Stomach smooth muscle (tissue), 2 donors: ENCODE results near the gene ELOVL5.

Experiments
- H3K27ac ChIP-seq: one replicate; pipeline ENCODE4 v1.7.0; 2013; ENCODE audit warnings: mild to moderate bottlenecking, low read length, inconsistent platforms
- H3K27me3 ChIP-seq, 2 donors: one replicate each; pipeline ENCODE4 v1.7.0; 2013; ENCODE audit warnings: low read length in 2 of 2; ENCODE audit not compliant: insufficient read depth in 2 of 2, control insufficient read depth in 1 of 2
- H3K36me3 ChIP-seq, 2 donors: one replicate each; pipeline ENCODE4 v1.7.0; 2013; ENCODE audit warnings: low read length in 2 of 2; ENCODE audit not compliant: control insufficient read depth in 2 of 2, insufficient read depth in 2 of 2
- H3K4me1 ChIP-seq: one replicate; pipeline ENCODE4 v1.7.0; 2013; ENCODE audit warnings: low read length; ENCODE audit not compliant: control insufficient read depth, insufficient read depth
- H3K4me3 ChIP-seq, 2 donors: one replicate each; pipeline ENCODE4 v1.7.0; 2013; ENCODE audit warnings: low read length in 2 of 2
- H3K9ac ChIP-seq, 2 donors: one replicate each; pipeline ENCODE4 v1.7.0; 2013; ENCODE audit warnings: low read length in 2 of 2, mild to moderate bottlenecking in 1 of 2
- H3K9me3 ChIP-seq, 2 donors: one replicate each; pipeline ENCODE4 v1.7.0; 2013; ENCODE audit warnings: low read length in 2 of 2; ENCODE audit not compliant: control insufficient read depth in 2 of 2
- donor health status: healthy.
- donor health status: Pancreatic carcinoma.

ELOVL5 gene

GRCh38 chr6:53252177-53252692, 96.5 kb downstream of the ELOVL5 start:
- Histone ChIP-seq H3K36me3 (no peaks in the 10 kb centered on the region), H3K9ac (no peak overlapping the region), H3K4me3 (no peak overlapping the region), H3K9me3 (no peaks in the 10 kb centered on the region), H3K27ac (no peak overlapping the region), H3K4me1 (no peaks in the 10 kb centered on the region), H3K27me3 (no peaks in the 10 kb centered on the region)

GRCh38 chr6:53251033-53251672, 97.6 kb downstream of the ELOVL5 start:
- H3K27me3 ChIP-seq: no peaks in the 10 kb centered on the region

GRCh38 chr6:53250176-53251032, 98.3 kb downstream of the ELOVL5 start:
- no peak overlapping the region for H3K9ac ChIP-seq
- no peaks in the 10 kb centered on the region for H3K36me3 ChIP-seq
- no peaks in the 10 kb centered on the region for H3K4me1 ChIP-seq
- H3K9me3 ChIP-seq: no peaks in the 10 kb centered on the region
- H3K4me3 ChIP-seq: no peak overlapping the region
- H3K27ac ChIP-seq: no peak overlapping the region
- no peaks in the 10 kb centered on the region for H3K27me3 ChIP-seq

More at GRCh38 chr6:53251033-53251672, 97.6 kb downstream of the ELOVL5 start:
- no peak overlapping the region for H3K27ac ChIP-seq
- H3K4me3 ChIP-seq: no peak overlapping the region
- H3K4me1 ChIP-seq: no peaks in the 10 kb centered on the region
- H3K9me3 ChIP-seq: no peaks in the 10 kb centered on the region
- no peak overlapping the region for H3K9ac ChIP-seq
- no peaks in the 10 kb centered on the region for H3K36me3 ChIP-seq

GRCh38 chr6:53246924-53247323, 101.8 kb downstream of the ELOVL5 start:
- Histone ChIP-seq H3K9me3 (peaks cover 0 to 2% of the 10 kb centered on the region in 2 donors), H3K27ac (no peak overlapping the region), H3K36me3 (no peaks in the 10 kb centered on the region), H3K4me1 (no peaks in the 10 kb centered on the region), H3K27me3 (no peaks in the 10 kb centered on the region), H3K4me3 (no peak overlapping the region), H3K9ac (no peak overlapping the region)

- Histone ChIP-seq H3K4me1 (no peaks in the 10 kb centered on the region), H3K27me3 (no peaks in the 10 kb centered on the region), H3K9ac (no peak overlapping the region), H3K9me3 (peaks cover 0 to 2% of the 10 kb centered on the region in 2 donors), H3K36me3 (no peaks in the 10 kb centered on the region), H3K27ac (no peak overlapping the region), H3K4me3 (no peak overlapping the region)
Observed at GRCh38 chr6:53244958-53245357, 103.8 kb downstream of the ELOVL5 start.

GRCh38 chr6:53244399-53244931, 104.3 kb downstream of the ELOVL5 start:
- H3K4me3 ChIP-seq: no peak overlapping the region
- no peaks in the 10 kb centered on the region for H3K27me3 ChIP-seq
- H3K9me3 ChIP-seq: peaks cover 0 to 2% of the 10 kb centered on the region in 2 donors
- H3K9ac ChIP-seq: no peak overlapping the region
- no peaks in the 10 kb centered on the region for H3K4me1 ChIP-seq
- H3K36me3 ChIP-seq: no peaks in the 10 kb centered on the region
- no peak overlapping the region for H3K27ac ChIP-seq

- H3K36me3 ChIP-seq: no peaks in the 10 kb centered on the region
- no peaks in the 10 kb centered on the region for H3K4me1 ChIP-seq
- H3K27me3 ChIP-seq: no peaks in the 10 kb centered on the region
- peaks cover 0 to 2% of the 10 kb centered on the region in 2 donors for H3K9me3 ChIP-seq
- H3K9ac ChIP-seq: no peak overlapping the region
- no peak overlapping the region for H3K27ac ChIP-seq
- H3K4me3 ChIP-seq: no peak overlapping the region
Observed at GRCh38 chr6:53241938-53242337, 106.8 kb downstream of the ELOVL5 start.

GRCh38 chr6:53240761-53241160, 108.0 kb downstream of the ELOVL5 start:
- Histone ChIP-seq H3K27me3 (no peaks in the 10 kb centered on the region), H3K4me3 (no peak overlapping the region), H3K36me3 (no peaks in the 10 kb centered on the region), H3K27ac (no peak overlapping the region), H3K4me1 (no peaks in the 10 kb centered on the region), H3K9me3 (peaks cover 0 to 2% of the 10 kb centered on the region in 2 donors), H3K9ac (no peak overlapping the region)

GRCh38 chr6:53240139-53240538, 108.6 kb downstream of the ELOVL5 start:
- Histone ChIP-seq H3K4me3 (no peak overlapping the region), H3K9me3 (peaks cover 0 to 2% of the 10 kb centered on the region in 2 donors), H3K4me1 (no peaks in the 10 kb centered on the region), H3K36me3 (no peaks in the 10 kb centered on the region), H3K27ac (no peak overlapping the region), H3K27me3 (no peaks in the 10 kb centered on the region), H3K9ac (no peak overlapping the region)

- Histone ChIP-seq H3K9ac (no peak overlapping the region), H3K27ac (no peak overlapping the region), H3K36me3 (no peaks in the 10 kb centered on the region), H3K27me3 (no peaks in the 10 kb centered on the region), H3K4me3 (no peak overlapping the region), H3K9me3 (peaks cover 0 to 2% of the 10 kb centered on the region in 2 donors), H3K4me1 (no peaks in the 10 kb centered on the region)
Observed at GRCh38 chr6:53239526-53239925, 109.2 kb downstream of the ELOVL5 start.
